OCI-LY7 (cell line): ENCODE results near the gene NELFCD.

ENCODE experiments used
- EZH2phosphoT487 ChIP-seq: fragments of 200-600 bp; sonication (generic); IDR thresholded peaks from 2 replicates; pipeline ENCODE4 v1.6.1; 2018; ENCODE audit warnings: low read depth, borderline replicate concordance, mild to moderate bottlenecking, mixed run types, antibody characterized with exemption, low read length, moderate library complexity, mixed read lengths
- TF ChIP-seq, protein P1 (sequence below): fragments of 200-600 bp; sonication (generic); conservative IDR thresholded peaks from 2 replicates; pipeline ENCODE4 v1.5.1; 2014; ENCODE audit warnings: mild to moderate bottlenecking, antibody characterized with exemption, low read length, moderate library complexity, mixed read lengths

DNA sequence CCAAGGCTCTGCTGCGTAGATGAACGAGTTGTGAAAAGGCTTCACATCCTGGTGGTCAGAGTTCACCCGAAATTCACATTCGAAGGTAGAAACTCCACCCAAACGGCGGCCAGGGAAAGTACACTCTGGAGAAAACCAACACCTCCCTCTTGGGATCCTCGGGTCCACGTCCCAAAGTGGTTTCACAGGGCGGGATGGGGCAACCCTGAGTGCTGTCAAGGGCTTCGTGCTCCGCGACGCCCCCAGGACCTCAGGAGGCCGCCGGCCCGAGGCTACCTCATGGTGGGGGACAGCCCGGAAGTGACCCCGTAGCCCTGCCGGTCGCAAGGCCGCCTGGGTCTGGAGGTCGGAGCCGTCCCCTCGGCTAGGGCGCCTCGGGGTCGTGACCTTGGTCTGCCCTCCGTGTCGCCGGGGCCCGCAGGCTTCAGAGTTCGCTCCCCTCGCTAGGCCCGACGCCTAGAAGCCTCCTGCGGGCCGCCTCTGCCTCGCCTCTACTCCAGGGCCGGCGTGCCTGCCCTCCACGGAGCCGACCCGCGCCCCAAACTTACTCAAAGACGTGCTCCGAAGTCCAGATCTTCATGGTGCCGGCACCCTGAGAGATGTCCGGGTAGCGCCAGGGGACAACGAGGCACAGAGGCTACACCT is 61.2 kb downstream of the NELFCD start, which contains the start of gene PRELID3B:
- TF ChIP-seq, protein P1, sequence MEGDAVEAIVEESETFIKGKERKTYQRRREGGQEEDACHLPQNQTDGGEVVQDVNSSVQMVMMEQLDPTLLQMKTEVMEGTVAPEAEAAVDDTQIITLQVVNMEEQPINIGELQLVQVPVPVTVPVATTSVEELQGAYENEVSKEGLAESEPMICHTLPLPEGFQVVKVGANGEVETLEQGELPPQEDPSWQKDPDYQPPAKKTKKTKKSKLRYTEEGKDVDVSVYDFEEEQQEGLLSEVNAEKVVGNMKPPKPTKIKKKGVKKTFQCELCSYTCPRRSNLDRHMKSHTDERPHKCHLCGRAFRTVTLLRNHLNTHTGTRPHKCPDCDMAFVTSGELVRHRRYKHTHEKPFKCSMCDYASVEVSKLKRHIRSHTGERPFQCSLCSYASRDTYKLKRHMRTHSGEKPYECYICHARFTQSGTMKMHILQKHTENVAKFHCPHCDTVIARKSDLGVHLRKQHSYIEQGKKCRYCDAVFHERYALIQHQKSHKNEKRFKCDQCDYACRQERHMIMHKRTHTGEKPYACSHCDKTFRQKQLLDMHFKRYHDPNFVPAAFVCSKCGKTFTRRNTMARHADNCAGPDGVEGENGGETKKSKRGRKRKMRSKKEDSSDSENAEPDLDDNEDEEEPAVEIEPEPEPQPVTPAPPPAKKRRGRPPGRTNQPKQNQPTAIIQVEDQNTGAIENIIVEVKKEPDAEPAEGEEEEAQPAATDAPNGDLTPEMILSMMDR, result no peak
- no peak for TF ChIP-seq EZH2phosphoT487
